HG02763 (cell line): Measurements from ENCODE around the gene FANCC.

Source experiments
- ATAC-seq: cut with Tn5 transposase; IDR thresholded peaks from one replicate; pipeline ENCODE4 v1.9.1; 2021; ENCODE audit warnings: mild to moderate bottlenecking, moderate library complexity; ENCODE audit not compliant: unreplicated experiment

The FANCC gene

DNA sequence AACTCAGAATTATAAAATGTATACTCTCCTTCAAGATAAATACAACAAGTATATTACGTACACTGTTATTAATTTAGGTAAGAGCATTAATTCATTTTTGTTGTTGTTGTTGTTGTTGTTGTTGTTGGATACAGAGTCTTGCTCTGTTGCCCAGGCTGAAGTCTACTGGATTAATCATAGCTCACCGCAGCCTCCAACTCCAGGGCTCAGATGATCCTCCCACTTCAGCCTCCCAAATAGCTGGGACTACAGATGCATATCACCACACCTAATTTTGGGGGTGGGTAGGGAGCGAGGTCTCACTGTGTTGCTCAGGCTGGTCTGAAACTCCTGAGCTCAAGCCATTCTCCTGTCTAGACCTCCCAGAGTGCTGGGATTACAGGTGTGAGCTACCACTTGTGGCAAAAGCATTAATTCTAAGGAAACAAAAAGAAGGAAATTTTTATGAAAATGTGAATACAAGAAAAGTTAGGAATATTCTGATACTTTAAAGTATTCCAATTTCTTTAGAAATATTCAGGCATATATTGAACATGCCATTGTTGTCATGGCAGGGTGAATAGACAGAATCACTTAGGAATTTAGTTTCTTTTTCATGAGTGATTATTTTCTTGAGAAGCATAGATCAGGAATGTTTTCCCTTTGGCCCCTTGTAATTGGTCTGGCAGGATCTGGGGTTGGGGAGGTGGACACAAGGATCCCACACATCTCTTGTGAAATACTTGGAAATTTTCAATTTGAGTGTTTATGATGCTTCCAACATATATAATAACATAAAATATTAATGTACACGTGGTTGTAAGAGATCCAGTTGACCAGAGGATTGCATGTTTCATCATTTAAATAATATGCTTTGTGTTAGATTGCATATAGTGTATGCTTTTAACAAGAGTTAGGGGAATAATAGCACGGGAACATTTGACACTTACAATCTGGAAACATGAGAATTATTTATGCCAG, 263.6 kb downstream of the FANCC start:
- no peak for ATAC-seq

DNA sequence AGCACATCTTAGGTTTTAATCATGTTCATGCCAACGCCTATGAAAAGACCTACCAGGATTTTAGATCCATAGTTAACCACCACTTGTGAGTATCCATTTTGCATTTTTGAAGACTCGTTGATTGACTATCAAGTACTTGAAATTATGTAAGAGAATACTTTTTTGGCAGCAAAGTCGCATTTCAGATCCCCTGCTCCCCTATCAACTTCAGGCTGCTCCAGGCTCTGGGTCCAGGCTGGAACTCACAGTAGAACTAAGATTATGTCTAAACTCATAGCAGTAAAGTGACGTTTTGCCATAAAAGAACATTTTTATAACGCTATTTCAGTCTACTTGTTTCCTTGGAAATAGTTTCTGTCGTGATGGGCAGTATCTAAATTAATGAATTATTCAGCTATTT, 267.7 kb downstream of the FANCC start:
- no peak for ATAC-seq
